MV-4-11 (cell line): Measurements from ENCODE around the gene HSD3B1.

ENCODE experiments used
- DNase-seq: peaks from one replicate; lab custom pipeline; 2025; lab: John Stamatoyannopoulos, UW

Gene HSD3B1

GRCh38 chr1:119506941-119507340 lies at the start of gene HSD3B1:
Gene HSD3B1 (plus strand): TSS chr1:119507210. CDS start chr1:119507477, 267 bp downstream.
- DNase-seq, result no peak

DNA sequence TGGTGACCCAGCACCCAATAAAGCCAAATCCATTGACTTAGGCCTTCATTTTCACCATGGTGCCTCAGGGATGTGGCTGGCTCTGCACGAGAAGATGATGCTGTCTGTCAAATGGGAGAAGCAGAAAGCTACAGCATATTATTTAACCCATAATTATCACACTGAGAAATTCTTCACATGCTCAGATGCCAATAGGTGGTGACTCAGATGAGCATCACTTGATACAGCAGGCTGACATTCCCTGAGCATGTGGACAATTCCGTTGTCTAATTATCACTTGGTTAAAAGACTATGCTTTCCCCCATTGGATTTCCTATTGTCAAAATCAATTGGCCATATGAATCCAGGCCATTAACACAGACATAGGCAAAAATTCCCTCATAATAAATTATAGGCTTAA lies 44.0 kb upstream of the HSD3B1 start:
- DNase-seq, result no peak

DNA sequence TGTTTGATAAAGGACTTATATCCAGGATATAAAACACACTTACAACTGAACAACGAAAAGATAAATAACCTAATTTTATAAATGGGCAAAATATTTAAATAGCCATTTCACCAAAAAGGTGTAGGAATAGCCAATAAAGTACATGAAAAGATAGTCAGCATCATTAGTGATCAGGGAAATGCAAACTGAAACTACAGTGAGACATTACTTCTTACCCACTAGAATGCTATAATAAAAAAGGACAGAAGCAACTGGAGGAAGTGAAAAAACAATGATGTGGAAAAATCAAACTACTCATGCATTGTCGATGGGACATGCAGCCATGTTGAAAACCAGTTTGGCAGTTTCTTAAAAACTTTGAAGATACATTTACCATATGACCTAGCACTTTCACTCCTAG lies 43.4 kb upstream of the HSD3B1 start:
- DNase-seq, result peak; percentile 53

DNA sequence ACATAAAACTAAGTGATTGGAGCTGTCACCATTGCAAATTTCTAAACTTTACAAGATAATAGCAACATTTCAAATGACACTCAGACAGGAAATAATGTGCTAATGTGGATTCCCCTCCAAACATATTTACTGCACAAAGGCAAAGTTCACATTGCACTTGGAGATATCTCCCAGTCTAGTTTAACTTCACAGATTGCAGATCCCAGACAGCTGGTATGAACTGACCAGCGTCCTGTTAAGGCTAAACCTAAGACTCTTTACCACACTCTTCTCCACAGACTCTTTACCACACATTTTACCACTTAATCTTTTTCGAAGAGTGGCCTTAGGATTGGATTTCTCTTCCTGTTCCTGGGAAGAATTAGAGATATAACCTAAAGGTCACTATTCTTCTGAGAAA lies 40.6 kb upstream of the HSD3B1 start:
- no peak for DNase-seq

DNA sequence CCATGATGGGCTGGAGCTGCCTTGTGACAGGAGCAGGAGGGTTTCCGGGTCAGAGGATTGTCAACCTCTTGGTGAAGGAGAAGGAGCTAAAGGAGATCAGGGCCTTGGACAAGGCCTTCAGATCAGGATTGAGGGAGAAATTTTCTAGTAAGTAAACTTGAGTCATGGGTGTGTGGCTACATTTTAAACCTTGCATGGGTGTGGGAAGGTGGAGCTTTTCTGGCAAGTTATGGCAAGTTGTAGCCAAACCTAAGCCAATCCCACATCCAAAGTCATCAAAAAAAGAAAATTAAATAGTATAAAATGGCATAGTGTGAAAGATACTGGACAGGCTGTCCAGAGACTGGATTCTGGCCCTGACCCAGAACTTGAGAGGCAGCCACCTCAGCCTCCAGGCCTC lies 39.8 kb upstream of the HSD3B1 start:
- no peak for DNase-seq

- DNase-seq, result peak; percentile 22
Observed at GRCh38 chr1:119467857-119468668, 38.9 kb upstream of the HSD3B1 start.

DNA sequence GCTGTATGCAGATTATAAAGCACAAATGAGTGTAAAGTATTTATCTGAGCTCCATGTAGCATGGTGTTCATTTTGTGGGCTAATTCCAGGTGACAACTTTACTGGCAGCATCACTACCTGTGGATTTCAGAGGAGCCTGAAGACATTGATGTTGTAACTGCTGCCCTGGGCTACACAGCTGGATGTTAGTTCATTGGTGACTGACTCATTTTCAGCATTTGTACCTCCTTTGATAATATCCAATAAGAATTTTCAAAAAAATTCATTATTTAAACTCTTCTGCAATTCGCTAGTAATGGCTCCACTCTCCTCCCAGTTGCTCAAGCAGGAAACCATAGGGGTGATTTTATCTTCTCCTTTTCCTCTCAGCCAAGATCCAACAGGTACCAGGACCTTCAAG lies 37.3 kb upstream of the HSD3B1 start:
- no peak for DNase-seq

DNA sequence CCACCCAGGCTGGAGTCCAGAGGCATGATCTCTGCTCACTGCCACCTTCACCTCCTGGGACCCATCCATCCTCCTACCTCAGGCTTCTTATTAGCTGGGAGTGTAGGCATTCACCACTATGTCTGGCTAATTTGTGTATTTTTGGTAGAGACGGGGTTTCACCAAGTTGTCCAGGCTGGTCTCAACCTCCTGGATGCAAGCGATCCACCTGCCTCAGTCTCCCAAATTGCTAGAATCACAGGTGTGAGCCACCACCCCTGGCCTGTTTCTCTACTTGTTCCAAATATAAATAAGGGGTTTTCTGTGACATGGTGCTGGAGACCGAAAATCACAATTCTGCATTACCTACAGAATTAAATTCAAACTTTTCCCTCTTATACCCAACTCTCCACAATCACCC lies 36.6 kb upstream of the HSD3B1 start:
- no peak for DNase-seq

DNA sequence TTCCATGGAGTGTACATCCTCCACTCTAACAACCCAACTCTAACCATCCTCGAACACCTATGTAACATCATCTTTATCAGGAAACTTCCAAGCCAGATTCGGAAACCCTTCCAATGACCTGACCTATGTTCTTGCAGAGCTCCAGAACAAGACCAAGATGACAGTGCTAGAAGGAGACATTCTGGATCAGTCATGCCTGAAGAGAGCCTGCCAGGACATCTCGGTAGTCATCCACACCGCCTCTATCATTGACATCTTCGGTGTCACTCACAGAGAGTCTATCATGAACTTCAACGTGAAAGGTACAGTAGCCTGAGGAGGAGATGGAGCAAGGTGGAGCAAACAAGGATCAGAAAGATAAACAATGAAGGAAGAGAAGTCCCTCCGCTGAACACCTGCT lies 36.1 kb upstream of the HSD3B1 start:
- DNase-seq, result no peak

- no peak for DNase-seq
Observed at GRCh38 chr1:119471566-119471965, 35.4 kb upstream of the HSD3B1 start.

DNA sequence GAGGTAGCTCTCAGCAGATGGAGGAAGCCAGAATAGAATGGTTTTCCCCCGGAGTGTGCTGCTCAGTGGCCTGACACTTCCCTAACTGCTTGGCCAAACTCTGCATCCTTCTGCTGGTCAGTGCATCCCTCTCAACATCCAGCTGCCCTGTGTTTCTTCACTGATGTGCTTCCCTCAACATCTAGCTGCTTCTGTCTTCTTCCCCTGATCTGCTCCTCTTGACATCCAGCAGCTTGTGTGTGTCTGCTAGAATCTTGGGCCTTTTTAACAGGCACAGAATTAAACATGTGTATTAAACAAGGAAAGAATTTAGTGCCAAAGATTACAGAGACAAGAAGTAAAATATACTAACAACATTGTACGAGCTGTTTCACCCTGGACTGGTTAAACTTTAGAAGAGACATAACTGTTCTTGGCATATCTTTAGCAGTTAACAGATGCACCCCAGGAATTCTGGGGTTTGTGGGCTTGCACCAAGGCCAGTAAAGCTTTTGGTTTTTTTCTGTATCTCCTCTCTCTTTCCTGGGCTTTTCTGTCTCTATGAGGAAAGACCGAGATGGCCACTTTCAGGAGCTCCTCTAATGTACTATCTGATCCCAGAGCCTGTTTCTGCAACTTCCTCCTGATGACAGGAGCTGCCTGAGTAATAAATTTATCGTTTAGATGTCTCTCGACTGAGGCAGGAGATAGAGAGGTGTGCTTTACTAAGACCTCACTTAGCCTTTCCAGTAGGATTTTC lies 34.8 kb upstream of the HSD3B1 start:
- DNase-seq, result no peak

DNA sequence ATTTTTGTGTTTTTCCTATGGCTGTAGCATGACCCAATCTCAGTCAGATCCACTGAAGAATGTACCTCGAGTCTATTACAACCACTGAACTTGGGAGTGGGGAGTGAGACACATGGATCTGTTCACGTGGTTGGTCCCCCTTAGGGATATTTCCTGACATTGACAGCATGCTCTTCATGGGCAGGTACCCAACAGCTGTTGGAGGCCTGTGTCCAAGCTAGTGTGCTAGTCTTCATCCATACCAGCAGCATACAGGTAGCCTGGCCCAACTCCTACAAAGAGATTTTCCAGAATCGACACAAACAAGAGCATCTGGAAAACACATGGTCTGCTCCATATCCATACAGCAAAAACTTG lies 34.2 kb upstream of the HSD3B1 start:
- no peak for DNase-seq

DNA sequence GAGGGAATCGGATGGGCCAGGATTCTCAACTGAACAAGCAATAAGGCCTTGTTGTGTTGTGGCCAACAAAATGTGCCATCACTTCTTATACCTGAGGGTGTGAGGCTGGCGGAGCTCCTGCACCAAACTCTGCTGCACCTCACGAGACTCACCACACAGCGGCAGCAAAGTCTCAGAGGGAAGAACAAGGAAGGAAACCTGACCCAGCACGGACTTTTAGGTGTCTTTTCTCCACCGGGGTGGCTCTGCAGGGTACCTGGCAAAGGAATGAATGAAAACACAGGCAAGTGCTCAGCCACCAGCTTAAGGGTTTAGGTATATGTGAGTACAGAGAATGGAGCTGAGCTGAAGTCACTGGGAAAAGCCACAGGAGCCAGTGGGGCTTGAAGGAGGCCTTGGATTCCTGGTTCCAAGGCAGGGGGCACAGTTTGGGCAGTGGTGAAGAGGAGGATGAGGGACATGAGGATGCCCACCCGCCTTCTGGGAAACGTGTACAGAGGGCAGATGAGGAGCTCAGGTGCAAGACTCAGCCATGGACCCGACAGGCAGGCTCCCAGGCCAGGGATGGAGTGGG lies 31.1 kb upstream of the HSD3B1 start:
- DNase-seq, result peak; percentile 27

DNA sequence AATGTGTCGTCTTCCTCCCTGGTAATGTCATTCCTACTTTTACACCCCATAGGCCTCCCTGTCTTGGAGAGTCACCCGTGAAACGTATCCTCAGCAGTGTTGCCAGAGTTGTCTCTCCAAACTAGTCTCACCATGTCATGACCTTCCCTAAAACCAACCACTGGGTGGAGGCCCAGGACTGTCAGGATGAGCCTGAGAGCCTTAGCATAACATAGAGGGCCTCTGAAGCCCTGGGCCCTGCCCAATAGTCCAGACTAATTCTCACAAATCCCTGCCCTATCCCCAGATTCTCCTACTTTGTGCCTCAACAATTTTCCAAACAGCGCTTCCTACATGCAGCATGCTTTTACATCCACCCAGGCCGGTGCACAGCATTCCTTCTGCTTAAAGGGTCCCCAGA lies 29.3 kb upstream of the HSD3B1 start:
- DNase-seq, result no peak

- DNase-seq, result no peak
Observed at GRCh38 chr1:119480175-119480574, 26.8 kb upstream of the HSD3B1 start.

DNA sequence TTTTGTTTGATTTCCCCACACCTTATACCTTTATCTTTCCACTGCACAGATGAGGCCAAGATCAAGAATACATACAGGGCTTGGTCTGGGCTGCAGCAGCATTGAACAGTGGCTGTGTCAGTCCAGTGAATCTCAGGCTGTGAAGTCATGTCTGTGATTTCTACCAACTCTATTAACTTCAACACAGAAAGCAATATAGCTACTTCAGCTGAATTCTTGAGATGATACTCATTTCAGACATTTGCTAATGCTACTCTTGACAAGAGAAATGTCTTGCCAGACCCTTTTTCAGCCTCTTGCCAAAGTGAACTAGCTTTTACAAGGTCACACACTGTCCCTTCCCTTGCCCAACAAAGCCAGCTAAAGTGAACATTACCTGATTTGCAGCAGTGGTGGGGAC lies 25.1 kb upstream of the HSD3B1 start:
- DNase-seq, result no peak

GRCh38 chr1:119482517-119483425 lies 24.2 kb upstream of the HSD3B1 start:
- DNase-seq, result no peak

GRCh38 chr1:119483441-119484200 lies 23.4 kb upstream of the HSD3B1 start:
- DNase-seq, result no peak

DNA sequence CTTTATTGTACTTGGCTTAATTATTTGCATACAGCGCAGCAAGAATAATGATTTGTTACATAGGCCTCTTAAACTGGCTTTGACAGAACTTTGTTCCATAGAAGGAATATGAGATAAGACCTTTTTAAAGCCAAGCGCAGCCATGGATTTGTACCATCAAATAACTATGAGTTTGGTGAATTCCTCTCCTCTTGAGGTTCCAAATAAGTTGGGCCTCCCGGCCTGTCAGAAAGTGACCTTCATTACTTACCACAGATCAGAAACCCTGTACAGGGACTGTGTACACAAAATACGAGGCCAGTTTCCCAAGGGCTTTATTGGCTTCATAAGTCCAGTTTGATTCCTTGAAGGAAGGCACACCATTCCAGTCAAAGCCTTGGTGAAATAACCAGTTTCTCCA lies 21.8 kb upstream of the HSD3B1 start:
- no peak for DNase-seq

DNA sequence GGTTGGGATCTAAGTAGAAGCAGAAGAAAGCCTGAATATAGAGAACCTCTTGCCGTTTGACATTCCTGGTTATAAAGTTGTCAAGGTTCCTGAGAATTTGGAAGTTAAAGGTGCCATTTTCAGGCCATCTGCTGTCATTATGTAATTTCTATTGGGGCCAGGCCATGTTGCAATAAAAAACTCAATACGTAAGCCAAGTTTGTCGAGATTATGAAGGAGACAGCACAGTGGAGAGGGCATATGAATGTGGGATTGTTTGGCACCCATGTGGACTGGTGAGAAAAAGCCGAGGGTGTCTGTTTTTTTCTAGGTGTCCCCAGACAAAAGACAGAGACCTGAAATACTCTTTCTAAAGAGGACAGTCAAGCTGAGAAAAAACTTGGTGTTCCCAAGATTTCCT lies 18.8 kb upstream of the HSD3B1 start:
- no peak for DNase-seq

DNA sequence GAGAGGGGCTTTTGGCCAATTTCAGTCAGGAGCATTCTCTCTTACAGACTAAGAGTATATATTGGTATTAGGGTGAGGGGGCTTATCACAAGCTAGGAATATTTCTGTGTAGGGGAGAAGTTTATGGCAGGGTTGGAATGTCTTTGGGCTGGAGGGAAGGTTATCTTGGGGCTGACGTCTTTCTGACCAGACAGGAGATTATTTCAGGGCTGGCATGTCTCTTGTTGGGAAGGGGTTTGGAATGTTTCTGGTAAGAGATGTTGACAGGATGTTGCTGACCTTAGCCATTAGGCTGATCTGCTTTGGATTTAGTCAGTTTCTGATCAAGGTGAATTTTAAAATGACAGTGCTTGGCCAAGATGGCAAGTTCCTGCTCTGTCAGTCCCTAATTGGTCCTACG lies 17.8 kb upstream of the HSD3B1 start:
- DNase-seq, result no peak
